NCI-H524 (cell line): ENCODE measurements around the gene CYB561A3.
A peak's percentile ranks its signal among the peaks of the same experiment; 100 is the strongest.
"Not testable (repeated sequence)": the region's sequence is repeated elsewhere in the genome, so short reads cannot be mapped to it uniquely, and the experiment has no call there.

ENCODE experiments used
- DNase-seq, 2 experiments: peaks; one replicate each; lab custom pipeline; 2025; lab: John Stamatoyannopoulos, UW

CYB561A3 gene, protein sequence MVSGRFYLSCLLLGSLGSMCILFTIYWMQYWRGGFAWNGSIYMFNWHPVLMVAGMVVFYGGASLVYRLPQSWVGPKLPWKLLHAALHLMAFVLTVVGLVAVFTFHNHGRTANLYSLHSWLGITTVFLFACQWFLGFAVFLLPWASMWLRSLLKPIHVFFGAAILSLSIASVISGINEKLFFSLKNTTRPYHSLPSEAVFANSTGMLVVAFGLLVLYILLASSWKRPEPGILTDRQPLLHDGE

DNA sequence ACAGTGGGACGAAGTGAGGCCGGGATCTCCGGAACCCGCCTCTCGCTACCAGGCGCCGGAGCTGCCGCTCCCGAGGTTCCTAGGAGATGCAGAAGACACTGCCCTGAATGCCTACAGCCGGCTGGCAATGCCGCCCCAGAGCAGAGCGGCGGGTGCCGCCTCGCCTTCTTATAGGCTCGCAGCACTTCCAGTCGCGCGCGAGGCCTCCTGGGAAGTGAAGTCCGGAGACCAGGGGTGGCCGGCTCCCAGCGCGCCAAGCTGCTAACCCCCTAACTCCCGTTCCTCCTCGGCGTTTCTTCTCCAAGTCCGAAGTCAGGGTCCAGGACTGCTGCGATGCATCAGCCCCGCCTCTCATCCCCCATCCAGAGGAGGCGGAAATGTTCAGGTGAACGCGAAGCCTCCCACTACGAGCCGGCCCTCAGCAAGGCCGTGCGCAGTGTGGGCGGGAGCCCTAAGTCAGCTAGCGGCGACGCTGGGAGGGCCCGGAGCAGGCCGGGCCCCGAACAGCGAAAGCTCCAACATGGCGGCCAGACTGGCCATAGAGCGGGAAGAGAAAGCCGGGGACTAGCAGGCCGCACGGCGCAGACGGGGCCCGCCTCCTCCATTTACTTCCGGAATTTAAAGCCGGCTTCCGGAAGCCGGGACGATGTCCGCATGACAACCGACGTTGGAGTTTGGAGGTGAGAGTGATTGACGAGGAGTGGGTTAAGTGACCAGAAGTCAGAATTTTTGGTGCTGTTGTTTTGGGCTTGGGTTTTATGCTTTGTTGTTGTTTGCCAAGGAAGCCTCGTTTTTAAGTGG, at the start of gene CYB561A3, which contains the start of gene TMEM138:
Gene CYB561A3, minus strand, starts transcription at position 142 of the 801 bp plus-strand sequence. CDS start 5,169 bp downstream, outside the sequence.
Gene TMEM138, plus strand, starts transcription at position 634 of the 801 bp plus-strand sequence. CDS start 2,017 bp downstream, outside the sequence.
- DNase-seq, result peak; percentile 83 to 92

DNA sequence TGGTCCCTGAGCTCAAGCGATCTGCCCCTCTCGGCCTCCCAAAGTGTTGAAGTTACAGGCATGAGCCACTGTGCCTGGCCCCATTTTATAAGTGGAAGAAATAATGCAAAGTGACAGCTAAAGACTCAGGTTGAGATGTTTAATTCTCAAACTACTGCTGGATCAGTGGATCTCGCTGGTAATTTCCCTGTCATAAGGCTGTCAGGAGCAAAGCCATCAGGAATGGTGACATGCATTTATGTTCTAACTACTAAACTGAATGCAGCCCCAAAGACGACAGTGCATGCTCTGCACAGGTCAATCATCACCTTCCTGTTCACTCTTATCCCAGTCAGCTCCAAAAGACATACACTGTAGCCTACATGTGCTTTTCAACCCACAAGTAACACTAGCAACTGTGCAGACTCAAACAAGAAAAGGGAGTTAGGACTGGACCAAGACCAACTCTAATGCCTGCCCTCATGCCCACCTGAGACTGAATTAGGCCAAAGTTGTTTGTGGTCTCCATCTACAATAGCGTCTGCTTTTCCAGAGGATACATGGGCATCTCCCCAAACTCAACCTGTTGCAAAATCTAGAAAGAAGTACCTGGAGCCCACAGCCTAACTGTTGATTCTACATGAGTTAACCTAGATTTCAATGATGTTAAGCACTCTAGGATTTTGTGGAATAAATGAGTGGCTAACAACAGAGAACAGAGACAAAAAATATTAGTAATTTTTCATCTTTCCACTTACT, 45.5 kb upstream of the CYB561A3 start:
- no peak for DNase-seq

GRCh38 chr11:61406067-61406466, 44.4 kb upstream of the CYB561A3 start:
- DNase-seq, result no peak

- DNase-seq, result no peak
Measured at GRCh38 chr11:61404641-61405040, 43.0 kb upstream of the CYB561A3 start.

DNA sequence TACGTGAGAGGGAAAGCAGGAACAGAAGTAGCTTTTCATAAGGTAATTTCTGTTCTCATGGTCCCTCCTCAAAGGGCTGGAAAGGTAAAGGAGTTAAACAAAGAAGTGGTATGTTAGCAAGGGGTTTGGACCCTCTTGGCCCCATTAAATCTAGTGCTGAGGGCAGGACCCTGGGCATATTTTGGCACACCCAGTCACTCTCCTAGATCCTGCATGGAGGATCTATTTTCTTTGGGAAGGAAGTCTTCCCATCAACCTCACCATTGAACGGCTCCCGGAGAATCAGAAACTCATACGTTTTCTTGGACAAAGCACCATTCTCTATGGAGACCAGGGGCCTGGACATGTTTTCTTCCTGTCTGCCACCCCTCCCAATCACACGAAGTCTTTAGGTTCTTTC, 42.4 kb upstream of the CYB561A3 start:
- no peak for DNase-seq

DNA sequence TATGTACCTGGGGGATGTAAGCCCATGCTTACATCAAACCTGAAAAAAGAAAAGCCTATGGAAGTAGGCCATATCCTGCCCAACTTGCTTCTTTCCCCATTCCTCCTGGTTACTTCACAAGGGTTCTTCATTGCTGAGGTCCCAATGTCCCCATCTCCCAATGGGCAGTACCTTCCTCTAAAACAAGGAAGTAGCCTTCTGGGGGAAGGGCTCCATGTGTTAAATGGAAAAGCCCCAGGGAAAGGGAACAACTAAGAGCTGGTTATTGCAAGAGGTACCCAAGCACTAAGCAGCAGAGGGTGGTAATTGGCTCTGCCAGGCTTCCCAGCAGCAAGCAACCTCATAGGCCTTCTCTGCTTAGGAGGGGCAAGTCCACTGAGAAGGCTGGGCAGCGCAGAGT, 42.0 kb upstream of the CYB561A3 start:
- DNase-seq, result no peak

DNA sequence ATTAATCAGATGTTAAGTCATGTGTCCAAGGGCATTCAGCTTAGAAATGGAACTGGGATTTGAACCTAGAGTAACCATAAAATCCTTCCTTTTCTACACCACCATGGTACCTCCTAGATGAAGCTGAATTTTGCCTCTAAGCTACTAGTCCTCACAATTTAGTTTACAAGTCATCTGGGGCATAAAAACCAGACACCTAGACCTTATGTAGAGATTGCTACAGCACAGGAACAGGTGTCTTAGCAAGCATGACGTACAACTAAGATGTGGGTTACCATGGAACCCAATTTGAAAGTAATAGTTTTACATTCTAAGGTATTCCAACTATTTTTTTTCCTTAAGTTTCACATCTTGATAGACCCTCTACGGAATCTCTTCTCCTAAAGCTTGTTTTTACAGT, 39.9 kb upstream of the CYB561A3 start:
- no peak for DNase-seq

DNA sequence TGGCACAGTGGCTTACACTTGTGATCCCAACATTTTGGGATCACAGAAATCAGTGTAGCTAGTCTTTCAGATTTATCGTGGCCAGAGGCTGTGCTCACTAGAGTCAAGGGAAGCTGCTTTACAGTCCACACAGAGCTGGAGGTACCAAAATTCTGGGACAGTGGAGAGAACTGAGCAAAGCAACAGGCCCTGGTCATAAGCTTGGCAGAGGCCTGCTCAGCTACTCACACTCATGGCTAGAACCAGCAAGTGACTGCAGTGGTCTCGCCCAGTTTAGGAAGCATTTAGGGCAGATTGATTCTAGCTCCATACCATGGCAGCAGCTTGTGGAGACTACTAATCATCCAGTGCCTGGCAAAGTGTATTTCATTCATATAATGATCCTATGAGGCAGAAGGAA, 39.5 kb upstream of the CYB561A3 start:
- no peak for DNase-seq

DNA sequence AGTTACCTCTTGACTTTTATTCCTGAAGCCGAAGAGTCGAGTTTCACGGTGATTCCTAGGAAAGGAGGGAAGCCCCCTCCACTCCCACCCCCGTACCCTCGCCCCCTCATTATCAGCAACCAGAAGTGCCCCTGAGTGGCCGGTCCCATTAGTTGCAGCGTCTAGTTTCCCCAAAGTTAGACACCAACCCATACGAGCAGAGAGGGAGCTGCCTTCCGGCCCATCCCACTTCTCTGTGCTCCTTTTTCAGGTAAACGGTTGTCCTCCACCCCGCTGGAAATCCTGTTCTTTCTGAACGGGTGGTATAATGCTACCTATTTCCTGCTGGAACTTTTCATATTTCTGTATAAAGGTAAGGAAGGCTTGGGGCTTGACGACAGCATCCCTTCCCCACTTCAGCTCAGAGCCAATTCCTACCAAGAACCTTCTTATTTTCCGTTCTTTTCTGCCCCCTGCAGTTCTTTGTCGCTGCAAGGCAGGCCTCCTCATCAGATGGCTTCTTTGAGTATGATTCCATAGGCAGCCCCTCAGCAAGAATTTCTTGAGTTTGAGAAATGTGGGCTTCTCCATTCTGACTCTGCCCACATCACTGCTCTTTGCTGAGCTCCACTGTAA, 31.4 kb upstream of the CYB561A3 start:
- peak; percentile 5 to 29 for DNase-seq

- DNase-seq, result no peak
Measured at GRCh38 chr11:61390161-61390560, 28.5 kb upstream of the CYB561A3 start.

DNA sequence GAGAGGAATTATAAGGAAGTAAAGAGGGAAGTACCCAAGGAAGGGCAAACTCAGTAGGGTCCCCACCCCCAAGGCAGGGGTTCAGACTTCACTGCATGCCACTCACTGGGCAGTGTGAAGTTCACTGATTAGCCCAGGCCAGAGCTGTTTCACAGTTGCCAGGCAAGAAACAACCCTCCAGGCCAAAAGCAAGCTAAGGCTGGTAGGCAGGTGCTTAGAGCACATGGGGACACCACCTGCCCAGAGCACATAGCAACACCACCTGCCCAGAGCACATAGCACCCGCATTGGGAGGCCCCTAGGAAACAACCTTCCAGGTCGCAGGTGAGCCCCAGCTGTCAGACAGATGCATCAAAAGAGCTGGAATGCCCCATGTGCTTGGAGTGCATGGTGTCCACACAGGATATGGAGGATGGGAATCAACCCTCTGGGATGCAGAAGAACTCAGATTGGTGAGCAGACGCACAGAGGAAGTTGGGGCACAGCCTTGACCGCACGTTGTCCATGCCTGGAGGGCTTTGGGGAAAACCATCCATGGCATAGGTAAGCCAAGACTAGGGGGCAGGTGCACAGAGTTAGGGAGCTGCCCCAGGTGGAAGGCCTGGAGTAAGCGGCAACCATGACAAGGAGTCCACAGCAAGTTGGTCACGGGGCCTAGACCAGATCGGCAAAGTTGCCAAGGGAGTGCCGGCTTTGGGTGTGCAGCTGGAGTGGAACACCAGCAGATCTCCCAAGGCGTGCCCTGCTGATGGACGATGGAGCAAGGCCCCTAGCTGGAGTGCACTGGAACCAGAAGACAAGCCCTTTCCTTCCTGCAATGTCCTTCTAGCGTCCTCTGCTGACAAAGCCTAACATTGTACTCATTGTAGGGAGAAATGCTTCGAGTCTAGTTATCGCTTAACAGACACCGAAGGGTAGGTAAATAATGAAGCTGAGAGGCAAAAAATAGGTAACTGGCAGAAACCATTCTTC, 22.9 kb upstream of the CYB561A3 start:
- peak in 1 of 2 experiments; percentile 33 for DNase-seq

DNA sequence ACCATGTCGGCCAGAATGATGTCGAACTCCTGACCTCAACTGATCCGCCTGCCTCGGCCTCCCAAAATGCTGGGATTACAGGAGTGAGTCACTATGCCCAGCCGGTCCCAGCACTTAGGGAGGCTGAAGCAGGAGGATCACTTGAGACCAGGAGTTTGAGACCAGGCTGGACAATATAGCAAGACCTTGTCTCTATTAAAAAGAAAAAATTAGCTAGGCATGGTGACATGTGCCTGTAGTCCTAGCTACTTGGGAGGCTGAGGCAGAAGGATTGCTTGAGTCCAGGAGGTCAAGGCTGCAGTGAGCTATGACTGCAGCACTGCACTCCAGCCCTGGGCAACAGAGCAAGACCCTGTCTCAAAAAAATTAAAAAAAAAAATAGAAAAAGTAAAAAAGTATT, 22.2 kb upstream of the CYB561A3 start:
- not testable (repeated sequence) for DNase-seq

DNA sequence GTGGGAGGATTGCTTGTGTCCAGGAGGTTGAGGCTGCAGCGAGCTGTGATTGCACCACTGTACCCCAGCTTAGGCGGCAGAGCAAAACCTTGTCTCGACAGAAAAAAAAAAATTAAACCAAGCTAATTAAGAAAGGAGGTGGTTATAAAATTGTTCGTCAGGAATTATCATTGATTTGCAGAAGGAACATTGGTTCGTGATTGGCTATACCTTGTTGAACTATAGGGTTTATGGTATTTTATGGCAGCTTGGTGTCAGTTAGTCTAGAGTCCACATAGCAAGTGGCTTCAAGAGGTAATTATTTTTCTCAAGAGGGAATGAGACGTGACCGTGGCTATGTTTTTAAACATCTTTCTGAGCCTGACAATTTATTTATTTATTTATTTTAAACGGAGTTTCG, 19.2 kb upstream of the CYB561A3 start:
- DNase-seq, result no peak

DNA sequence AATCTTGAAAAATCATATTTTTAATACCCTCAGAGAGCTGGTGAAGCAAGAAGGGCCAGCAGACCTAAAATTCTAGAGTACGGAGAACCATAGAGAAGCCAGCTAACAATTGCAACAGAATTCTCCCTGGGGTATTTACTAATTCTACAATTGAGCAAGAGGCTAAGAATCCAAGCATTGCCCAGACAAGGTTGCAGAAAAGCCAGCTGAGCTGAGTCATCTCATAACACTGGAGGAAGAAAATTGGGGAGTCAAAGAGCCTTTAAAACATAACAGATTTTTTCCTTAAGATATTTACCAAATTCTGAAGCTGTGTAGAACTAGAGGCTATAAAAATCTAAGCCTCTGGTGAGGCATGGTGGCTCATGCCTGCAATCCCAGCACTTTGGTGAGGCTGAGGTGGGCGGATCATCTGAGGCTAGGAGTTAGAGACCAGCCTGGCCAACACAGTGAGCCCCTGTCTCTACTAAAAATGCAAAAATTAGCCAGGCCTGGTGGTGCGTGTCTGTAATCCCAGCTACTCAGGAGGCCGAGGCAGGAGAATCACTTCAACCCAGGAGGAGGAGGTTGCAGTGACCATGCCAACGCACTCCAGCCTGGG, 17.1 kb upstream of the CYB561A3 start:
- no peak for DNase-seq

DNA sequence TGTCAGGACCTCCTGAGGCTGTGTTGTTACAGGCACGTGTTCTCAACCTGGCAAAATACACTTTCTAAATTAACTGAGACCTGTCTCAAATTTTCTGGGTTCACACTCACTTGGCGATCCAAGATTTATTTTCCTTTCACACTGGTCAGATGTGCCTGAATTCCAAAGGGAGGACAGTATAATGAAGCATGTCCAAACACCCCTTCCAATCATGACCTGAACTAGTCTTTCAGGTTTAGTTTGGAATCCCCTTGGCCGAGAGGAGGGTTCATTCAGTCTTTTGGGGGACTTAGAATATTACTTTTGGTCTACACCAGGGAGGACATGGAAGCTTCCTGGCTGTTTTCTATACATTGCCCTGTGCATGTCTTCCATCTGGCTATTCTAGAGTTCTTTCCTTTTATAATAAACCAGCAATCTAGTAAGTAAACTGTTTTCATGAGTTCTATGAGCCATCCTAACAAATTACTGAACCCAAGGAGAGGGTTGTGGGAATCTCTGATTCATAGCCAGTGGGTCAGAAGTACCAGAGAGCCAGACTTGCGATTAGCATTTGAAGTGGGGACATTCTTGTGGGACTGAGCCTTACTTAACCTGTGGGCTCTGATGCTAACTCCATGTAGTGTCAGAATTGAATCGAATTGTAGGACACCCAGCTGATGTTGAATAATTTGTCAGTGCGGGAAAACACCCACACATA, 15.9 kb upstream of the CYB561A3 start:
- DNase-seq, result no peak

DNA sequence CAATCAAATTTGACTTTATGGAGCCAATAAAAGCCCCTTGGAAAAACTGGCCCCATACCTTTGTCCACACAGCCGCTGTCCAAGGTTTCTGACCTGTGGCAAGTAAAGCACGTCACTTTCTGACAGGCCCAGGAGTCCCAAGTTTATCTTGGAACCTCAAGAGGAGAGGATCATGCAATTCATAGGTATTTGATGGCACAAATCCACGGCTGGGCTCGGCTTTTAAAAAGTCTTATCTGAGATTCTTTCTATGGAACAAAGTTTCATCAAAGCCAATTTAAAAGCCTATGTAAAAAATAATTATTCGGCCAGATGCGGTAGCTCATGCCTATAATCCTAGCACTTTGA, 14.1 kb upstream of the CYB561A3 start:
- no peak for DNase-seq

DNA sequence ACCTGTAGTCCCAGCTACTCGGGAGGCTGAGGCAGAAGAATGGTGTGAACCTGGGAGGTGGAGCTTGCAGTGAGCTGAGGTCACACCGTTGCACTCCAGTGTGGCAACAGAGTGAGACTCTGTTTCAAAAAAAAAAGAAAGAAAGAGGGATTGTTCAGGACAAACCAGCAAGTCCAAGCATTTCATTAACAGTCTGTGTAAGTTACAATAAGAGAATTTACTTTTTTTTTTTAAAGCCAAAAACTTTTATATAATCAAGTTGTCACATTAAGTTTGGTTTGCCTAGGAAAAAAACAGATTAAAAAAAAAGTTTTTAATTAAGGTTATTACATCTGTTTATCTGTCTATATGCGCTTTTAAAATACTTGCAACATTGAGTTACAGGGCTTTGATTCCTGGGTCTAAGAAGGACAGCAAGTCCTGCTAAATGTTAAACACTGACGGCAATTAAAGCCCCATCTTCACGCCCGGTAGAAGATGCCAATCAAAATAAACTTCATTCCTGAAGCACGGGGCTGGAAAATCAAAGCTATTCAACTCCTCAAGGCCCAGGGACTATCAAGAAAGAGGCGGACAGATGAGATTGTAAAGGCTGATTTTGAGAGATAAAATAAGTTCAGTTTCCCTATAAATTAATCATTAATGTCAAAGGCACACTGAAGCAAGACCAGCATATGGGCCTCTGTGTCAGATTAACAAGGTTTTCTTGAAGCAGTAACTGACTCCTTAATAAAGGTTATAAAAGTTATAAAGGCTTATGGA, 11.2 kb upstream of the CYB561A3 start:
- no peak for DNase-seq

DNA sequence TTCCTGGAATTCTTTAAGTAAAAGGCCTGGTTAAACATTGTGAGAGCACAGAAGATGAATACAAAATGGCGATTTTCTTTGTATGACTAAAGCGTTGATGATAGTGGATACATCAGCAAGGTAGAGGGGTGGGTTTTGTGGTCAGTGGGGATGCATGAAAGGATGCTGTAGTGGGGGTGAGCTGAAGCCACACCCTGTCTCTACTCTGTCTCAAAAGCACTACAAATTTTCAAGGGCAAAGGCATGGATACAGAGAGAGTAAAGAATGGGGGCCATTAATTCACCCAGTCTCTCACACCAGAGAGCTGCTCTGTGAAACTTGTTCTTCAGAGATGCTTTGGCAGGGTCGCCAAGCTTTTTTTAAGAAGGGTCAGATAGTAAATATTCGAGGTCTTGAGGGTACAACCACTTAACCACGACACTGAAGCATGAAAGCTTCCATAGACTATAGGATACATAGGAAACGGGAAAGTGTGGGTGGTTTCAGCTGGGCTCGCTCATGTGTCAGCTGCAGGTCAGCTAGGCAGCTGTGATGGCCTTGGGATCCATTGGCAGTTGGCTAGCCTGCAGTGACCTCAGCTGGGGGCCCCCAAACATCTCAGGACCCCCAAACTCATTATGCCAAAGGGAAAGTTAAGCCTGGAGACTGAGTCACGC, 8.8 kb upstream of the CYB561A3 start:
- DNase-seq, result no peak
